SH-SY5Y (cell line): ENCODE data around the gene RETREG1.

Experiments used
- GATA2 ChIP-seq: IDR thresholded peaks from 2 replicates; pipeline ENCODE4 v1.6.1; 2011; ENCODE audit warnings: mild to moderate bottlenecking, low read depth, low read length
- GATA3 ChIP-seq: IDR thresholded peaks from 2 replicates; pipeline ENCODE4 v1.6.1; 2011; ENCODE audit warnings: low read depth, mild to moderate bottlenecking, low read length, moderate library complexity

- TF ChIP-seq GATA3 = no peak
- no peak for TF ChIP-seq GATA2
These were observed 28.2 kb downstream of the RETREG1 start for GRCh38 chr5:16588434-16589214.
